ENCODE measurements around the gene LRRC75A. TPM values are rescaled to one million over a fixed set of nuclear protein-coding genes. Genes with fewer than 3 reads are reported as not detected.

Gene LRRC75A
- total and polyA plus RNA-seq, 4 experiments from 2014 or later = 0.72 to 5.7 (median 4.0) TPM

GRCh38 chr17:16494059-16494458, 2.1 kb upstream of the LRRC75A start:
- Histone ChIP-seq H3K4me1 (ENCODE audit: insufficient read depth, low read length) (peaks cover 14% of the 10 kb centered on the region), H3K27me3 (ENCODE audit: insufficient read depth, low read length) (no peaks in the 10 kb centered on the region), H3K9me3 (ENCODE audit: control insufficient read depth in 1 of 2, low read length in 2 of 2) (no peaks in the 10 kb centered on the region), H3K27ac (ENCODE audit: low read depth, low read length) (no peak overlapping the region), H3K4me3 (ENCODE audit: low read length in 2 of 2) (no peak overlapping the region), H3K36me3 (ENCODE audit: insufficient read depth, low read length) (no peaks in the 10 kb centered on the region)
- DNase-seq = no peak
- H3K4me3 Mint-ChIP-seq = no peak overlapping the region
- no peaks in the 10 kb centered on the region for H3K9me3 Mint-ChIP-seq
- ChIA-PET POLR2A (ENCODE audit: partially characterized antibody) (interaction anchor here (1.3 to 2.0 kb wide), 2 partner anchors 55 to 56 kb away, joined by 3 to 5 read pairs; no protein-coding TSS in a partner anchor), CTCF (ENCODE audit: partially characterized antibody) (no interaction called here)
- intact Hi-C loops (cut with micrococcal nuclease) = no loop called here
- no peaks in the 10 kb centered on the region for H3K36me3 Mint-ChIP-seq
- H3K4me1 Mint-ChIP-seq = peaks cover 5 to 19% (median 13%) of the 10 kb centered on the region in 4 donors
- peaks cover 5 to 8% of the 10 kb centered on the region in 2 donors for H3K27me3 Mint-ChIP-seq
- H3K27ac Mint-ChIP-seq = peak overlapping the region in 2 of 7 donors; percentile 18 to 49

GRCh38 chr17:16493531-16494046, 1.6 kb upstream of the LRRC75A start:
- peaks cover 14% of the 10 kb centered on the region for H3K4me1 ChIP-seq (ENCODE audit: insufficient read depth, low read length)
- H3K27ac ChIP-seq (ENCODE audit: low read depth, low read length) = no peak overlapping the region
- Mint-ChIP-seq H3K27me3 (peaks cover 5 to 7% of the 10 kb centered on the region in 2 donors), H3K4me3 (peak overlapping the region in 5 of 8 donors; percentile 11 to 87 (median 79)), H3K9me3 (no peaks in the 10 kb centered on the region), H3K4me1 (peaks cover 5 to 19% (median 13%) of the 10 kb centered on the region in 4 donors), H3K27ac (peak overlapping the region in 1 of 7 donors; percentile 38), H3K36me3 (no peaks in the 10 kb centered on the region)
- no peak overlapping the region for H3K4me3 ChIP-seq (ENCODE audit: low read length in 2 of 2)
- intact Hi-C loops (cut with micrococcal nuclease) = no loop called here
- no peaks in the 10 kb centered on the region for H3K36me3 ChIP-seq (ENCODE audit: insufficient read depth, low read length)
- ChIA-PET POLR2A (ENCODE audit: partially characterized antibody) (interaction anchor here (0.9 to 1.3 kb wide), 2 partner anchors 55 to 113 kb away, joined by 3 to 4 read pairs; partner anchors contain the start of gene UBB), CTCF (ENCODE audit: partially characterized antibody) (interaction anchor here (0.9 kb wide), 1 partner anchor 141 kb away, joined by 3 read pairs; no protein-coding TSS in a partner anchor)
- no peaks in the 10 kb centered on the region for H3K9me3 ChIP-seq (ENCODE audit: control insufficient read depth in 1 of 2, low read length in 2 of 2)
- H3K27me3 ChIP-seq (ENCODE audit: insufficient read depth, low read length) = no peaks in the 10 kb centered on the region
- DNase-seq = no peak

DNA sequence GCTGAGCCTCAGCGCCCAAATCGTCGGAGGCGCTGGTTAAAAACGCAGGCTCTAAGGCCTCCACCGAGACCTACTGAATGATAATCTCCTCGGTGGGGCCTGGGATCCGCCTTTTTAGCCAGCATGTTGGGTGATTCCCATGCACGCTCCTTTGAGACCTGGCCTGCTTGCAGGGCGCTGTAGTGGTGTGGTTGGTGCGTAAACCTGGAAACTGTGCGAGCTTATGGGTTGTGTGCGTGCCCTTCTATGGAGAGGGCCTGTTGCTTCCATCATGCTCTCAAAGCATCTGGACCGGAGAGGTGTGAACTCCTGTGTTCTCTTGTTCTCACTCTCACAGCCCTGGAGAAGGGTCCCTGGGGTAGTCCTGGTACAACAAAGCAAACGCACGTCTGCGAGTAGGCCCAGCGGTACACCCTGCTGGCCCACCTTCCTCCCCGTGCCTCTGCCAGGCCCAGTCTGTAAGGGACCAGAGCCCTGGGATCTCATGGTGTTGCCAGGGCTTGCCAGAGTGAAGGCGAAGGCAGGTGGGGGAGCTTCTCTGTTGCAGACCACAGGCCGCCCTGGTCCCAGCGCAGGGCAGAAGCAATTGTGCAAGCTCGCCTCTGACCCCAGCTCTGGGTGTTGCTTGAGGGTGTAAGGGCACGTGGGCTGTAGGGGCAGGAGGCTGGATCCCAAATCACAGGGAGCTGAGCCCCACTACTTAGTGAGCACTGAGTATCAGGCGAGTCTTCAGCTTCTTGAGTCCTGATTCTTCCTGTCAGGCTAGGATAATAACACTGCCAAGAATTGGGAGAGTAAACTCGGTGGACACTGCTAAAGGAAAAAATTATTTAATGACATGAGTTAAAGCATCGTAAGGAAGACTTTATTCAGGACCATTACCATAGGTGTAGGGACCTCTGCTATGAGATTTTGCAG, 879 bp upstream of the LRRC75A start:
- Histone ChIP-seq H3K9me3 (ENCODE audit: control insufficient read depth in 1 of 2, low read length in 2 of 2) (no peaks in the 10 kb centered on the region), H3K27me3 (ENCODE audit: insufficient read depth, low read length) (no peaks in the 10 kb centered on the region), H3K4me1 (ENCODE audit: insufficient read depth, low read length) (peaks cover 14% of the 10 kb centered on the region), H3K4me3 (ENCODE audit: low read length in 2 of 2) (peak overlapping the region in 1 of 2 donors; percentile 41), H3K36me3 (ENCODE audit: insufficient read depth, low read length) (no peaks in the 10 kb centered on the region), H3K27ac (ENCODE audit: low read depth, low read length) (no peak overlapping the region)
- ChIA-PET POLR2A (ENCODE audit: partially characterized antibody) (interaction anchor here (0.9 to 1.5 kb wide), 3 partner anchors 54 to 112 kb away, joined by 3 to 7 read pairs (median 4); partner anchors contain the start of gene UBB), CTCF (ENCODE audit: partially characterized antibody) (interaction anchor here (0.9 kb wide), 2 partner anchors 27 to 140 kb away, joined by 3 read pairs; no protein-coding TSS in a partner anchor)
- no peaks in the 10 kb centered on the region for H3K36me3 Mint-ChIP-seq
- H3K27me3 Mint-ChIP-seq = peaks cover 3 to 5% of the 10 kb centered on the region in 2 donors
- intact Hi-C loops (cut with micrococcal nuclease) = no loop called here
- no peaks in the 10 kb centered on the region for H3K9me3 Mint-ChIP-seq
- no peak for DNase-seq
- peak overlapping the region; percentile 79 to 87 (median 84) for H3K4me3 Mint-ChIP-seq
- peaks cover 5 to 19% (median 13%) of the 10 kb centered on the region in 4 donors for H3K4me1 Mint-ChIP-seq
- peak overlapping the region in 2 of 7 donors; percentile 24 to 60 for H3K27ac Mint-ChIP-seq

GRCh38 chr17:16491131-16491702, 776 bp downstream of the LRRC75A start:
- no peaks in the 10 kb centered on the region for H3K27me3 ChIP-seq (ENCODE audit: insufficient read depth, low read length)
- no peak overlapping the region for H3K27ac ChIP-seq (ENCODE audit: low read depth, low read length)
- intact Hi-C loops (cut with micrococcal nuclease) = no loop called here
- peak in 4 of 5 donors; percentile 2 to 46 (median 16) for DNase-seq
- Mint-ChIP-seq H3K4me1 (peaks cover 5 to 23% (median 14%) of the 10 kb centered on the region in 4 donors), H3K9me3 (peaks cover 0 to 1% (median 0%) of the 10 kb centered on the region in 8 donors), H3K27me3 (peaks cover 0 to 3% of the 10 kb centered on the region in 2 donors), H3K27ac (peak overlapping the region in 3 of 7 donors; percentile 8 to 46 (median 29)), H3K4me3 (peak overlapping the region; percentile 72 to 82 (median 80)), H3K36me3 (no peaks in the 10 kb centered on the region)
- ChIA-PET POLR2A (ENCODE audit: partially characterized antibody) (interaction anchor here (1.0 to 1.5 kb wide), 3 partner anchors 45 to 138 kb away, joined by 4 to 7 read pairs (median 4); partner anchors contain the start of gene CENPV), CTCF (ENCODE audit: partially characterized antibody) (no interaction called here)
- H3K36me3 ChIP-seq (ENCODE audit: insufficient read depth, low read length) = no peaks in the 10 kb centered on the region
- H3K9me3 ChIP-seq (ENCODE audit: control insufficient read depth in 1 of 2, low read length in 2 of 2) = no peaks in the 10 kb centered on the region
- H3K4me3 ChIP-seq (ENCODE audit: low read length in 2 of 2) = peak overlapping the region in 1 of 2 donors; percentile 35
- H3K4me1 ChIP-seq (ENCODE audit: insufficient read depth, low read length) = peaks cover 14% of the 10 kb centered on the region

DNA sequence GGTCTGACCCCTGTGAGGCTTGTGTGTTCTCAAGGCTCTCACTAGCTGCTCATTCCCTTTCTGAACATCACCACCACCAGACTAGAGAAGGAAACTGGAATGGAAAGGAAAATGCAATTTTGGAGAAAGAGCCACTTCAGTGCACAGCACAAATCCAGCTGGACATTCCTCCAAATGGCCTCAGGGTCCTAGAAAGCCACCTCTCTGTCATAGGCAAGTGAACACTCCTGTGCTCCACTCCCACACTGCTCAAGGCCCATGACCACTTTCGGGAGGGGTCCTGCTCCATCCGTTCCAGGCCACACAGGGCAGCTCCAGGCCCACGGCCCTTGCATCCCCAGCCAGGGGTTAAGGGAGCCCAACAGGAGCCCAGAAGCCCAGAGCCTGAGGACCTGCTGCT, 2.6 kb downstream of the LRRC75A start:
- no peaks in the 10 kb centered on the region for H3K36me3 Mint-ChIP-seq

DNA sequence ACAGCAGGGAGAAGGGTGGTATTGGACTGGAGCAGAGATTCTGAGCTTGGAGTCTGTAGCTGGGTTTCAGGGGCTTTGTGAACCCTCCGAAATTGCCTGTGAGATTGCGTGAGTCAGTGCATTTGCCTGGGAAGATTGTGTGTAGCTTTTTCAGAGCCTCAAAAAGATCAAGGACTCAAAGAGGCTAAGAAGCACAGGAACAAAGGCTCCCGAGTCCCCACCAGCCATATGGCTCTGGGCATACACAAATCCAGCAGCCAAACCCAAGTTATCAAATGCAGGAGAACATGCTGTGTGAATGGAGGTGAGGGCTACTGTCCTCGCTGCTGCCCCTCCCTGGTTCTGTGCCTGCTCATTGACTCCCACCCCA, 3.0 kb downstream of the LRRC75A start:
- no peaks in the 10 kb centered on the region for H3K27me3 ChIP-seq (ENCODE audit: insufficient read depth, low read length)
- no peaks in the 10 kb centered on the region for H3K9me3 ChIP-seq (ENCODE audit: control insufficient read depth in 1 of 2, low read length in 2 of 2)
- no peak overlapping the region for H3K27ac ChIP-seq (ENCODE audit: low read depth, low read length)
- ChIA-PET CTCF (ENCODE audit: partially characterized antibody) (no interaction called here), POLR2A (ENCODE audit: partially characterized antibody) (no interaction called here)
- no peak overlapping the region for H3K4me3 ChIP-seq (ENCODE audit: low read length in 2 of 2)
- intact Hi-C loops (cut with micrococcal nuclease) = no loop called here
- Mint-ChIP-seq H3K27ac (peak overlapping the region in 1 of 7 donors; percentile 42), H3K36me3 (no peaks in the 10 kb centered on the region), H3K4me3 (peak overlapping the region in 1 of 8 donors; percentile 30), H3K9me3 (peaks cover 0 to 1% (median 0%) of the 10 kb centered on the region in 8 donors), H3K27me3 (peaks cover 0 to 1% of the 10 kb centered on the region in 2 donors), H3K4me1 (peaks cover 5 to 19% (median 14%) of the 10 kb centered on the region in 4 donors)
- H3K36me3 ChIP-seq (ENCODE audit: insufficient read depth, low read length) = no peaks in the 10 kb centered on the region
- DNase-seq = no peak
- H3K4me1 ChIP-seq (ENCODE audit: insufficient read depth, low read length) = peaks cover 14% of the 10 kb centered on the region

More for the DNA sequence above, 2.6 kb downstream of the LRRC75A start:
- DNase-seq = no peak
- Mint-ChIP-seq H3K9me3 (peaks cover 0 to 1% (median 0%) of the 10 kb centered on the region in 8 donors), H3K4me3 (no peak overlapping the region), H3K27me3 (peaks cover 0 to 1% of the 10 kb centered on the region in 2 donors), H3K27ac (no peak overlapping the region), H3K4me1 (peaks cover 5 to 19% (median 14%) of the 10 kb centered on the region in 4 donors)
- ChIA-PET CTCF (ENCODE audit: partially characterized antibody) (no interaction called here), POLR2A (ENCODE audit: partially characterized antibody) (no interaction called here)
- Histone ChIP-seq H3K27ac (ENCODE audit: low read depth, low read length) (no peak overlapping the region), H3K27me3 (ENCODE audit: insufficient read depth, low read length) (no peaks in the 10 kb centered on the region), H3K4me1 (ENCODE audit: insufficient read depth, low read length) (peaks cover 14% of the 10 kb centered on the region), H3K36me3 (ENCODE audit: insufficient read depth, low read length) (no peaks in the 10 kb centered on the region), H3K4me3 (ENCODE audit: low read length in 2 of 2) (no peak overlapping the region), H3K9me3 (ENCODE audit: control insufficient read depth in 1 of 2, low read length in 2 of 2) (no peaks in the 10 kb centered on the region)
- intact Hi-C loops (cut with micrococcal nuclease) = no loop called here
